C4-2B (cell line): ENCODE measurements around the gene SNPH.

ENCODE experiments used
- CTCF ChIP-seq: fragments of 450-650 bp; conservative IDR thresholded peaks from 2 replicates; pipeline ENCODE4 v1.5.1; 2017; ENCODE audit warnings: mild to moderate bottlenecking
- ZFX ChIP-seq: fragments of 450-650 bp; IDR thresholded peaks from 2 replicates; pipeline ENCODE4 v1.6.1; 2017

GRCh38 chr20:1287787-1288569, 21.9 kb downstream of the SNPH start:
- TF ChIP-seq CTCF (no peak), ZFX (no peak)
